ENCODE results near the gene ARSG. TPM values are rescaled to one million over a fixed set of nuclear protein-coding genes. Genes with fewer than 3 reads are reported as not detected.

The ARSG gene
- total and polyA plus RNA-seq, 4 donors = 1.5 to 5.4 (median 2.3) TPM

DNA sequence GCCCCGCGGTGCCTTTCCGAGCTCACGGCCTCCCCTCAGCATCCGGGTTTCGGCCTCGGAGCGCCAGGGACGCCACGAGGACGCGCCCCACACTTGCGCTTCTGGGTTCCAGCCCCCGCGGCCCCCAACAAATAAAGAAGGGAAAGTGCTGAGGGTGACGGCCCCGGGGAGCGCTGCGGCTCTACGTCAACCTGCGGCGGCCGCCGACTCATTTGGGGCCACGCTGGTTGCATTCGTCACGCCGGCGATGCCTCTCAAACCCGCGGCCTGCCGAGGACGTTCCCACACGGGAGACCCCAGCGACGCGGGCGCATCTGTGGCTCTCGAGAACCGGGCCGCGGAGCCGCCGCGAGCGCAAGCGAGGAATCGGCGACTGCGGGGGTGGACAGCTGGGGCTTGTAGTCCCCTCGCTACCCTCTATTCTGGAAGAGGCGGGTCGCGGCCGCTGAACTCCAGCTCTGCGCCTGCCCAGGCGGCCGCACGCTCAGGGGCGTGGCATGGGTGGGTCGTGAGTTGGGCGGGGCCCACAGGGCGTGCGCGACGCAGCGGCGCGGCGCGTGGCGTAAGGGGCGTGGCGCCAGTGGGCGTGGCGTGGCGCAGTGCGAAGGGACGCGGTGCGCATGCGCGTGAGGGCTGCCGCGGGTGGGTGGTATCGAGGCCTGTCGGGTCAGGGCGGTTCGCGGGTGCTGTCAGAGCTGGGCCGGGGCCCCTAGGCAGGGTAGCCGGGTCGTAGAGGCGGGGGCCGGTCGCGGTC is 43.7 kb upstream of the ARSG start, which contains the start of gene AMZ2:
Gene AMZ2 (plus strand): TSS at position 599 of the 754 bp plus-strand sequence. CDS start 2,145 bp downstream, outside the sequence.
- no peak for TF ChIP-seq HNF4G (IDR thresholded peaks at IDR 0.05)
- peak; percentile 57 for TF ChIP-seq YY1 (IDR thresholded peaks at IDR 0.05)
- no peak for TF ChIP-seq GABPA (IDR thresholded peaks at IDR 0.05 in 1 of 2, conservative IDR thresholded peaks at IDR 0.05 in 1 of 2)
- TF ChIP-seq, protein P1, sequence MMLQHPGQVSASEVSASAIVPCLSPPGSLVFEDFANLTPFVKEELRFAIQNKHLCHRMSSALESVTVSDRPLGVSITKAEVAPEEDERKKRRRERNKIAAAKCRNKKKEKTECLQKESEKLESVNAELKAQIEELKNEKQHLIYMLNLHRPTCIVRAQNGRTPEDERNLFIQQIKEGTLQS (IDR thresholded peaks at IDR 0.05) = no peak
- peak; percentile 38 for TF ChIP-seq SP1 (IDR thresholded peaks at IDR 0.05)
- TF ChIP-seq, protein P2, sequence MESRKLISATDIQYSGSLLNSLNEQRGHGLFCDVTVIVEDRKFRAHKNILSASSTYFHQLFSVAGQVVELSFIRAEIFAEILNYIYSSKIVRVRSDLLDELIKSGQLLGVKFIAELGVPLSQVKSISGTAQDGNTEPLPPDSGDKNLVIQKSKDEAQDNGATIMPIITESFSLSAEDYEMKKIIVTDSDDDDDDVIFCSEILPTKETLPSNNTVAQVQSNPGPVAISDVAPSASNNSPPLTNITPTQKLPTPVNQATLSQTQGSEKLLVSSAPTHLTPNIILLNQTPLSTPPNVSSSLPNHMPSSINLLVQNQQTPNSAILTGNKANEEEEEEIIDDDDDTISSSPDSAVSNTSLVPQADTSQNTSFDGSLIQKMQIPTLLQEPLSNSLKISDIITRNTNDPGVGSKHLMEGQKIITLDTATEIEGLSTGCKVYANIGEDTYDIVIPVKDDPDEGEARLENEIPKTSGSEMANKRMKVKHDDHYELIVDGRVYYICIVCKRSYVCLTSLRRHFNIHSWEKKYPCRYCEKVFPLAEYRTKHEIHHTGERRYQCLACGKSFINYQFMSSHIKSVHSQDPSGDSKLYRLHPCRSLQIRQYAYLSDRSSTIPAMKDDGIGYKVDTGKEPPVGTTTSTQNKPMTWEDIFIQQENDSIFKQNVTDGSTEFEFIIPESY (IDR thresholded peaks at IDR 0.05) = no peak
- TF ChIP-seq RAD21 (IDR thresholded peaks at IDR 0.05) = peak in 1 of 2 donors; percentile 7
- no peak for TF ChIP-seq FOXA2 (IDR thresholded peaks at IDR 0.05)
- TF ChIP-seq HNF4A (conservative IDR thresholded peaks at IDR 0.05) = no peak
- TF ChIP-seq JUND (IDR thresholded peaks at IDR 0.05) = no peak
- TF ChIP-seq, protein P3, sequence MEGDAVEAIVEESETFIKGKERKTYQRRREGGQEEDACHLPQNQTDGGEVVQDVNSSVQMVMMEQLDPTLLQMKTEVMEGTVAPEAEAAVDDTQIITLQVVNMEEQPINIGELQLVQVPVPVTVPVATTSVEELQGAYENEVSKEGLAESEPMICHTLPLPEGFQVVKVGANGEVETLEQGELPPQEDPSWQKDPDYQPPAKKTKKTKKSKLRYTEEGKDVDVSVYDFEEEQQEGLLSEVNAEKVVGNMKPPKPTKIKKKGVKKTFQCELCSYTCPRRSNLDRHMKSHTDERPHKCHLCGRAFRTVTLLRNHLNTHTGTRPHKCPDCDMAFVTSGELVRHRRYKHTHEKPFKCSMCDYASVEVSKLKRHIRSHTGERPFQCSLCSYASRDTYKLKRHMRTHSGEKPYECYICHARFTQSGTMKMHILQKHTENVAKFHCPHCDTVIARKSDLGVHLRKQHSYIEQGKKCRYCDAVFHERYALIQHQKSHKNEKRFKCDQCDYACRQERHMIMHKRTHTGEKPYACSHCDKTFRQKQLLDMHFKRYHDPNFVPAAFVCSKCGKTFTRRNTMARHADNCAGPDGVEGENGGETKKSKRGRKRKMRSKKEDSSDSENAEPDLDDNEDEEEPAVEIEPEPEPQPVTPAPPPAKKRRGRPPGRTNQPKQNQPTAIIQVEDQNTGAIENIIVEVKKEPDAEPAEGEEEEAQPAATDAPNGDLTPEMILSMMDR (IDR thresholded peaks at IDR 0.05; ENCODE audit: low read depth, low read length, missing input control) = no peak
- TF ChIP-seq, protein P4, sequence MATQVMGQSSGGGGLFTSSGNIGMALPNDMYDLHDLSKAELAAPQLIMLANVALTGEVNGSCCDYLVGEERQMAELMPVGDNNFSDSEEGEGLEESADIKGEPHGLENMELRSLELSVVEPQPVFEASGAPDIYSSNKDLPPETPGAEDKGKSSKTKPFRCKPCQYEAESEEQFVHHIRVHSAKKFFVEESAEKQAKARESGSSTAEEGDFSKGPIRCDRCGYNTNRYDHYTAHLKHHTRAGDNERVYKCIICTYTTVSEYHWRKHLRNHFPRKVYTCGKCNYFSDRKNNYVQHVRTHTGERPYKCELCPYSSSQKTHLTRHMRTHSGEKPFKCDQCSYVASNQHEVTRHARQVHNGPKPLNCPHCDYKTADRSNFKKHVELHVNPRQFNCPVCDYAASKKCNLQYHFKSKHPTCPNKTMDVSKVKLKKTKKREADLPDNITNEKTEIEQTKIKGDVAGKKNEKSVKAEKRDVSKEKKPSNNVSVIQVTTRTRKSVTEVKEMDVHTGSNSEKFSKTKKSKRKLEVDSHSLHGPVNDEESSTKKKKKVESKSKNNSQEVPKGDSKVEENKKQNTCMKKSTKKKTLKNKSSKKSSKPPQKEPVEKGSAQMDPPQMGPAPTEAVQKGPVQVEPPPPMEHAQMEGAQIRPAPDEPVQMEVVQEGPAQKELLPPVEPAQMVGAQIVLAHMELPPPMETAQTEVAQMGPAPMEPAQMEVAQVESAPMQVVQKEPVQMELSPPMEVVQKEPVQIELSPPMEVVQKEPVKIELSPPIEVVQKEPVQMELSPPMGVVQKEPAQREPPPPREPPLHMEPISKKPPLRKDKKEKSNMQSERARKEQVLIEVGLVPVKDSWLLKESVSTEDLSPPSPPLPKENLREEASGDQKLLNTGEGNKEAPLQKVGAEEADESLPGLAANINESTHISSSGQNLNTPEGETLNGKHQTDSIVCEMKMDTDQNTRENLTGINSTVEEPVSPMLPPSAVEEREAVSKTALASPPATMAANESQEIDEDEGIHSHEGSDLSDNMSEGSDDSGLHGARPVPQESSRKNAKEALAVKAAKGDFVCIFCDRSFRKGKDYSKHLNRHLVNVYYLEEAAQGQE (IDR thresholded peaks at IDR 0.05) = peak; percentile 54
- TF ChIP-seq EGR1 (IDR thresholded peaks at IDR 0.05; ENCODE audit: low read depth in 2 of 2) = peak; percentile 82 to 88
- no peak for TF ChIP-seq NR2F2 (IDR thresholded peaks at IDR 0.05)
- TF ChIP-seq, protein P5, sequence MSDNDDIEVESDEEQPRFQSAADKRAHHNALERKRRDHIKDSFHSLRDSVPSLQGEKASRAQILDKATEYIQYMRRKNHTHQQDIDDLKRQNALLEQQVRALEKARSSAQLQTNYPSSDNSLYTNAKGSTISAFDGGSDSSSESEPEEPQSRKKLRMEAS (IDR thresholded peaks at IDR 0.05) = no peak
- TF ChIP-seq TAF1 (conservative IDR thresholded peaks at IDR 0.05) = peak; percentile 81
- no peak for TF ChIP-seq FOXA1 (IDR thresholded peaks at IDR 0.05)
- peak in 1 of 2 donors; percentile 23 for TF ChIP-seq RXRA (IDR thresholded peaks at IDR 0.05)
- peaks cover 0 to 19% (median 7%) of the 10 kb centered on the region in 4 donors for H3K4me1 ChIP-seq (ENCODE audit: control insufficient read depth in 4 of 4, insufficient read depth in 4 of 4, low read length in 3 of 4)
- H3K9me3 ChIP-seq (ENCODE audit: control insufficient read depth in 4 of 4, low read length in 3 of 4) = no peaks in the 10 kb centered on the region
- peak within 1 kb of the TSS; percentile 84 to 88 for H3K27ac ChIP-seq (ENCODE audit: low read depth in 1 of 2, low read length in 2 of 2)
- H3K9ac ChIP-seq (ENCODE audit: low read depth in 1 of 2, low read length in 2 of 2) = peak within 1 kb of the TSS; percentile 75 to 94
- under 1% methylated on average over 97 of the region's 97 CpGs for WGBS
- peak within 1 kb of the TSS; percentile 75 to 95 (median 76) for H3K4me3 ChIP-seq (ENCODE audit: low read depth in 1 of 3, low read length in 3 of 3)
- peaks cover 0 to 4% (median 3%) of the 10 kb centered on the region in 4 donors for H3K36me3 ChIP-seq (ENCODE audit: control insufficient read depth in 4 of 4, insufficient read depth in 3 of 4, low read depth in 1 of 4, low read length in 3 of 4)
- DNase-seq (ENCODE audit: low spot score) = peak; percentile 99
- H3K27me3 ChIP-seq (ENCODE audit: control insufficient read depth in 4 of 4, insufficient read depth in 4 of 4, low read length in 3 of 4) = no peaks in the 10 kb centered on the region
